HG03097 (cell line): ENCODE data around the gene FOXJ3.
A peak's percentile ranks its signal among the peaks of the same experiment; 100 is the strongest.

Experiments
- ATAC-seq: cut with Tn5 transposase; IDR thresholded peaks from one replicate; pipeline ENCODE4 v1.9.1; 2021; ENCODE audit not compliant: unreplicated experiment, low FRiP score

FOXJ3 gene

DNA sequence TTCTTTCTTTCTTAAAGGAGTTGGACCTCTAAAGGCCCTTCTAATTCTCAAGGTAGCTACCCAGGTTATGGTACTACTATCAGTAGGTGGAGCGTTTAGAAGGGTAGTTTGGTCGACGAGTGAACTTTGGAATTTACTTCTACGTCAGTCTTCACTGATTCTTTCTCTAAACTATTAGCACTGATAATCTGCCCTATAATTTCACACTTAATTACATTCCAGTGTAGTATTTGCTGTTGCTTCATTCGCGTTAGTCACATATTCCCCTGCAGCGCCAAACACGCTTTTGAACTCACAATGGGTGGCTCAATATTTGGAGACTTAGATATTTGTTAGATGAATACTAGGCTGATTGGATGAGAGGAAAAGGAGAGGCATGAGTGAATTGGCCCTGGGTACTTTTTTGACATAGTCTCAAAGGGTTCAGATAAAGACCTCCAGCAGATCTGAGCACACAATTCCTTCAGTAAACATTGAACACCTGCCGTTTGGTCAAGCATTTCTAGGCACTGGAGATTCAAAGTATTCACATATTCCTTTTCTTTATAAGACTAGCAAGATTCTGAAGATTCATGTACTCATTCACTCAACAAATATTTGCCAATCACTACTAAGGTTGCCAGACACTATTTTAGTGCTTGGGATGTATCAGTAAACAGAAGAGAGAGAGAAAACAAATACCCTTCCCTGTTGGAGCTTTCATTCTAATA, 929 bp upstream of the FOXJ3 start:
- no peak for ATAC-seq

DNA sequence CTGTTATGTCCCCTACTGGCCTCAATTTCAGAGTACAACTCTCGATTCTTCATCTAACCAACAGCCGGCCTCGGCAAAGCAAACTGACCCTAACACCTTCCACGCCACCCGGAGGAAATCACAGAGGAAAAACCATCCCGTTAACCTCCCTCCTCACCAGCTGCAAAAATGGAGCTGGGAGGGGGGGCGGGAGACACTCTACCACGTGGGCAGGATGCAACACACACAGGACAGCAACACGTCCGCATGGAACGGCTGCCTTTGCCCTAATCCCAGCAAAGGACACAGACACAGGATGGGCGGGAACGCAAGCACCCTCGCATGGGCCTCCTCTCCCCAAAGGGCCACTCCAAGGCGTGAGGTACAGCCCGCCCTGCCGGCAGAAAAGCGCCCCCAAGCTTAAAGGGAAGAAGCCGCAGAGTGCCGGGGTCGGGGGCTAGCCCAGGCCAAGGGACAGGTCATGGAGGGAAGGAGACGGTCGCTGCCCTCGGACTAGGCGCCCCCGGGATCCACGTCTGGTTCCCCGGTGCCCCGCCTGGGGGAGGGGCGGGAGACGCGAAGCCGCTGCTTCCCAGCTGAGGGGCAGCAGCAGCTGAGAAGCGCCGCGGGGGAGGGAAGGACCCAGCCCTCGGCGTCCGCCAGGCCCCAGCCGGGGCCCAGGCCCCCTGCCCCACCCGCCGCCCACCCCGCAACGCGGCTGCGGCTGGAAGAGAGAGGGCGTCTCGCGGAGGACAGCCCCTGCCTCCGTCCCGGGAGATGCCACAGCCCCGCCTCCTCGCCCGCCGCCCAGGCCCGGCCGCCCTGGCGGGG, 590 bp downstream of the FOXJ3 start:
- ATAC-seq: peak; percentile 37

DNA sequence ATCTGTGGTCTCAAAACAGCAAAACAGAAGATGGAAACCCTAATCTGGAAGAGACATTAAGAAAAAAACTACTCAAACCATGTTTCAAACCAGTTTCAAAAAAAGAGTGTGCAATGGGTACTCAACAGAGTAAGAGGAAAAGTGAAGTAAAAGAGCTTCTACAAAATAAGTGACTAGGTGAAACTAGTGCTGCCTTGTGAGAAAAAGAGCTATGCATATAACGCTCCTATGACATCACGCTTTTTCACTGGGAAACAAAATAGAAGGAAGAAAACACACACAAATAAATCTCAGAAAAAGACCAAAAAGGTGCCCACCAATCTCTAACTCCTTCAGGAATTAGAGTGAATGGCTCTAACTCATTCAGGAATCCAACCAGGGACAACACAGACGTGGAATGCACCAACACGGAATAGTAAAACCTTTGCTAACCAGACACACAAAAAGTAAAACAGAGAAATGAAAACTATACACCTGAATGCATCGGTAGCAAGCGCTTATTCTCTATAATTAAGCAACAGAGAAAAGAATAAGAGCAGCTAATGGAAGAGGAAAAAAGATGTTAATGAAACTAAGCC, 1.3 kb downstream of the FOXJ3 start:
- ATAC-seq: peak; percentile 2

DNA sequence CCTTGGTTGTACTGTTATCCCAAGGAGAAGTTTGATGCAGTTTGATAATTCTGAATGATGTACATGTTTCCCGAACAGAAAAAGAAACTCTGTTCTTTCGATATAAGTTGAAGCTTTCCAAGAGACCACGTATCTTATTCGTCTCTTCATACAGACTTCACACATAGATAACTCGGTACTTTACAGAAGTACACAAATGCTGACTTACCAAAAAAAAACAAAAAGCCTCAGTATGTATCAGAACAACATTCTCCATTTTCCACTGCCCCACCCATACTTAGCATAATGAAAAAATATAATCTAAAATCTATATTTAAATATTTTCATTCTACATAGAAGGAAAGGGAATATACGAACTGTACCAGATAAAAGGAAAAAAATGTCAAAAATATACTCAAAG, 2.2 kb downstream of the FOXJ3 start:
- ATAC-seq: no peak

DNA sequence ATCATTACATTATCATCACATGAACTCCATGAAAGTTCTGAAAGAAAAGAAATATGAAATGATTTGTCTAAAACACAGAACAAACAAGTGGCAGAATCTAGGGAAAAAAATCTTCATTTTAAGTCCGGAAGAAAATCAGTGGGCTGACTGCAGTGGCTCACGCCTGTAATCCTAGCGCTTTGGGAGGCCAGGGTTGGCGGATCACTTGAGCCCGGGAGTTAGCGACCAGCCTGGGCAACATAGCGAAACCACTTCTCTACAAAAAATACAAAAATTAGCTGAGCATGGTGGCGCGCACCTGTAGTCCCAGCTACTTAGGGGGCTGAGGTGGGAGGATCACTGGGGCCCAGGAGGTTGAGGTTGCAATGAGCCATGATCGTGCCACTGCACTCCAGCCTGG, 4.8 kb downstream of the FOXJ3 start:
- no peak for ATAC-seq

DNA sequence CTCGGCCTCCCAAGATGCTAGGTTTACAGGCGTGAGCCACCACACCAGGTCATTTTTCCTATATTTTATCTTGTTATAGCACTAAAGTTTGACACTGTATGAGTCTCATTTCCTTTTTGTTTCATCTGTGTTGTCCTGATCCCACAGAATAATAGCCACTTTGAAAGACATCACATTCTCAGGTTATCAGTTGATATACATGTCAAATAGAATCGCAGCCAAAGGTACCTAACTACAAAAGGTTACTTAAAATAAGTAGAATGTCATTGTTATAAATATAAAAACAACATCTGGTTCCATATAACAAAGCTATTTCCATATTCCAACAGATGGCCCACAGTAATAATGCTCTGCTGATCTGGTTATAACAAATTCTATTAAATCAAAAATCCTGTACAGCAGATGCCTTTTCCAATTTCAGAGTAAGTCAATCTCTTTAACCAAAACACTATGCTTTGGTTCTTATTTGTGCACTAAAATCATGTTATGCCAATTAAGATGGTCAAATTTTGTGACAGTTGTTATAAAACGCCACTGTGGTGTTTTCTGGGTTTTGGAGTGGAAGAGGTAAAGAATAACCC, 6.0 kb downstream of the FOXJ3 start:
- no peak for ATAC-seq

DNA sequence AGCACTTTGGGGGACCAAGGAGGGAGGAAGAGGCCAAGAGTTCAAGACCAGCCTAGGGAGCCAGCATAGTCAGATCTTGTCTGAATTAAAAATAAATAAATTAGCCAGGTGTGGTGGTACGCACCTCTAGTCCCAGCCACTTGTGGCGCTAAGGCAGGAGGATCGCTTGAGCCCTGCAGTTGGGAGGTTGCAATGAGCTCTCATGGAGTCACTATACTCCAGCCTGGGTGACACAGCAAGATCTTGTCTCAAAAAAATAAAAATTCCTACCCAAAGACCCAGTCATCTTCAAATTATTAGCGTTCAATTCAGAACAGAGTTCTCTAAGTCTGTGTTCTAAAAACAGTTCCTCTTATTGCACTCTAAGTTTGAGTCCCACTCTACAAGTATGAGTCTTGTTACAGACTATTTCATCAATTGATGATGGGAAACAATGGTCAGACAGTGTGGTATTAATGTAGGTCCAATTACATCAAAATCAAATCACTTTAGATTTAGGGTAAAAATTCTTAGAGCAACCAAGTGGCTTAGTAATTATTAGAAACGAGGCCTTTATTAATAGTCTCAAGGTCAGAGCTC, 6.9 kb downstream of the FOXJ3 start:
- no peak for ATAC-seq

DNA sequence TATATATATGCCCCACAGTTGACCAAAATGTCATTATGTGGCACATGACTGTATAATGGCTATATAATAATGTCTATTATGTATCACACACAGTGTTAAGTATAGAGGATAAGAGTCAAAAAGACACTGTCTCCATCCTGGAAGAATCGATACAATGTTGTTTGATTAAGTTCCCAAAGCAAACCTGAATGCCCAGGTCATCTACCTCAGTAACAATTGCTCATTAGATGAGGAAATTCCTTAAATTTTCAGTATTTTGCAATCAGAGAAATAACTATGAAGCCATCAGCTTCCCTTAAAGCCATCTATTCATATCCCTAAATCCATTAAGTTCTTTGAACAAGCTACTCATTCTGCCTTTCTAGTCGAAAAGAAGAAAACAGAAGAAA, 10.0 kb downstream of the FOXJ3 start:
- no peak for ATAC-seq

DNA sequence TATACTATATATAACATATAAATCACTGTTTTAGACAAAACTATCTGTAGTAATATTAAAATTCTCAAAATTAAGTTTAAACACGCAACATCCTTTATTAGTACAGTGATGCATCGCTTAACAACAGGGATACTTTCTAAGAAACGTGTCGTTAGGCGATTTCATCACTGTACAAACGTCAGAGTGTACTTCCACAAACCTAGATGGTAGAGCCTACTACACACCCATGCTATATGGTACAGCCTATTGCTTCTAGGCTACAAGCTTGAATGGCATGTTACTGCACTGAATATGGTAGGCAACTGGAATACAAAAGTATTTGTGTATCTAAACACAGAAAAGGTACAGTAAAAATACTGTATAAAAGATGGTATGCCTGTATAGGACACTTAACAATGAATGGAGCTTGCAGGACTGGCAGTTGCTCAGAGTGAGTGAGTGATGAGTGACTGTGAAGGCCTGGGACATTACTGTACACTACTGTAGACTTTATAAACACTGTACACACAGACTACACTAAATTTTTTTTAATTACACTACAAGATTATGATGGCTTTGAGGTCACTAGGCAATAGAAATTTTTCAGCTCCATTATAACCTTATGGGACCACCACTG, 10.5 kb downstream of the FOXJ3 start:
- no peak for ATAC-seq

DNA sequence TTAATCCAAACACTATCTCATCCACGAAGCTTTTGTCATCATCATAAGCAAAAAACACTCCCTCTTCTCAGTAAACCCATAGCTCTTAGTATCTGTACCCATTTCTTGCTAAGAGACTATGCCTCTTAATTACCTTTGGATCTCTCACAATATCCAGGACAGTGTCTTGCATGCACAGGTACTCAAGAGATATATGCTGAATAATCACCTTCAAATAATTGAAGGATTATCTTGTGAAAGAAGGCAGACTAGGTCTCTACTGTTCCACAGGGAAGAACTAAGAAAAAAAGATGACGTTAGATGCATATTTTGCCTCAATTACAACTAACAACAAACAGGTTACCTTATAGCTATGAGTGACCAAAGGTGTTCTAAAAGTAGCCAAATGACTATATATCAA, 11.5 kb downstream of the FOXJ3 start:
- no peak for ATAC-seq

DNA sequence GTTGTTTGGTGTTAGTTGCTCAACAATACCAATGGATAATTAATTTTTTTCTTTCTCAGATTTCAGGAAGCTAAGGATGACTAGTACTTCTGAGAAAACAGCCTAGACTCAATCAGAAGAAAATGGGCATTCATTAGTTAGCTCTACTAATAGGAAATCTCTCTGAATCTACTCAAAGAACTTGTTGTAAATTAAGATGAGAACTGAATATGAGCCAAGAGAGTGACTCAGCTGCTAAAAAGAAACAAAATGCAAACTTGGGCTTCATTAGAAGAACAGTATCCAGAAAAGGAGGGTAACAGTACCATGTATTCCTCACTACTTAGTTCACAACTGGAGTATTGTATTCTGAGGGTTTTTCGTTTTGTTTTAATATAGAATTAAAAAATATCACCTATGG, 12.5 kb downstream of the FOXJ3 start:
- no peak for ATAC-seq

DNA sequence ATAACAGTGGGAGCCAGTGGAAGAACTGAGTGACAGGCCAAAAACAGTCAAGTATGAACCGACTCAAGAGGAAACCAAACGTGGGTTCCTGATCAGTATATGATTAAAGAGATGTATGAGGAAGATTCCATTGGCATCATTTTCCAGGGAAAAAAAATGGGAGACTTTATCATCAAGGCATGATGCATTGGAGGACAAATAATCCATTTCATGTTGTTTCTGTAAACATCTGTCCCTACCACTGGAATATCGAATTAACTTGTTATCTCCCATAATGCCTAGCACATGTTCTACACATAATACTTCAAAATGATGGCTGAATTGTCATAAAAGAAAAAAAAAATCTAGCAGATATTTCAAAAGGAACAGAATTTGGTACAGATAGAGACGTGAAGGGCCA, 13.3 kb downstream of the FOXJ3 start:
- ATAC-seq: no peak

DNA sequence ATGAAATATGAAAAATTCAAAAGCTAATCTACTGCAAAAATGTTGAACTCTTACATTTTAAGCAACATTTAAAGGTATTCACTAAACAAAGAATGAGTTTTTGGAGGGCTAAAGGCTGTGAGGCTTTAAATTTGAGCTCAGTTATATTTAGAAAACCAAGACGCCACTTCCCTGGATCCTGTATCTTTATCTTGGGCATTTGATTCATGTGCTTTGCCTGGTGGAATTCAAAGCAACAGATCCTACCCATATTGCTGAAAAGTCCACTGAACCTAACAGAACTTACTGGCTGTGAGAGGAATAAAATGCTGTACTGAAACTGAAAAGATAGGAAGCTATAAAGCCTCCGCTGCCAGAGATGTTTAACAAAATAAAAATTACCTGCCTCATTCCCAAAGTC, 14.3 kb downstream of the FOXJ3 start:
- no peak for ATAC-seq

DNA sequence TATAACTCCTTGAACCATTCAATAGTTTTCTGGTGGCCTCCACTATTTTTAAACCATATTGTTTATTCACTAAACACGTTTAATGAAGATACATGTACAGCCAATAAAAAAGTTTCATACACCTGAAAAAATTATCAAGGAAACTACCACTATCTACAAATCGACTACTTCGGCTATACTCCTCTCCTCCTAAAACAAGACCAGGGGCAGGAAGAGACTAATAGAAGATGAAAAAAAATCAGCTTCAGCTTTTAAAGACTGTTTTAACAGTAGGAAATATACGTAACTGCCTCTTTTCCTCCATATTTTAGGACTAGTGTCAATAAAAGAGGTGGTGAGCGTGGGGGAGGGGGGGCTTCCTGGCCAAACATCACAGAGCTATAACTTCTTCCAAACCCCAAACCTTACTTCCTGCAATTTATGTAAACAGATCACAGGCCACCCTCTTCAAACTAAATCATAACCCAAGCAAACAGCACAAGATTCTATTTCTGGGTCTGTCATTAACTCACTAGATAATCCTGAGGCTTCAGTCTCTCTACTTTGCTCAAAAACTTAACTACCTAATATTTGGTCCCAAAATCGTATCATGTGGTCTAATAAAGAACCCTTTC, 15.1 kb downstream of the FOXJ3 start:
- ATAC-seq: no peak

DNA sequence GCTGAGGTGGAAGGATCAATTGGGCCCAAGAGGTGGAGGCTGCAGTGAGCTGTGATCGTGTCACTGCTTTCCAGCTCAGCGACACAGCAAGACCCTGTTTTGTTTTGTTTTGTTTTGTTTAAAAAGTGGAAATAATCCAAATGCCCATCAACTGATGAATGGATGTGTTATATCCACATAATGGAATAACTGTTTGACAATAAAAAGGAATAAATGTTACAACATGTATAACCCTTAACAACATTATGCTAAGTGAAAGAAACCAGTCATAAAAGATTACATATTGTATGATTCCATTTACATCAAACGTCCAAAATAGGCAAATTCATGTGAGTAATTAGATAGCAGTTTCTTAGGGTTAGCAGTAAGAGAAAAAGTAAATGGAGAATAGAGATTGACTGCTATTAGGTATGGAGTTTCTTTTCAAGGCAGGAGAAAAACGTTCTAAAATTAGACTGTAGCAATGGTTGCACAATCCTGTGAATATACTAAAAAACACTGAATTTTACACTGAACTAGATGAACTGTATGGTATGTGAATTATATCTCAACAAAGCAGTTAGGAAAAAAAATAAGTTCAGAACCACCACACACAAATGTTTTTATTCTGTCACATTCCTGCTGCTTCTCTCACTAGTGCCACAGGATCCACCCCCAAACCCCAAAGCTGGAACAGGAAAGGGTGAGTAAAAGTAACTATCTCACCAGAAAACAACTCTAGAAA, 15.7 kb downstream of the FOXJ3 start:
- no peak for ATAC-seq

DNA sequence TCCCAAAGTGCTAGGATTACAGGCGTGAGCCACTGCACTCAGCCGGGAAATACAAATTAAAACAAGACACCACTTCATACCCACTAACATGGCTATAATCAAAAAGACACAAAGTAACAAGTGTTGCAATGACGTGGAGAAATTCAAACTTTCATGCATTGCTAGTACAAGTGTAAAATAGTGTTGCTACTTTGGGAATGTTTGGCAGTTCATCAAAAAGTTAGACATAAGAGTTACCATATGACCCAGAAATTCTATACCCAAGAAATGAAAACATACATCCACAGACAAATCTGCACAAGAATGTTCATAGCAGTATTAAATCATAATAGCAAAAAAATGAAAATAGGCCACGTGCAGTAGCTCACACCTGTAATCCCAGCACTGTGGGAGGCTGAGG, 16.4 kb downstream of the FOXJ3 start:
- no peak for ATAC-seq

DNA sequence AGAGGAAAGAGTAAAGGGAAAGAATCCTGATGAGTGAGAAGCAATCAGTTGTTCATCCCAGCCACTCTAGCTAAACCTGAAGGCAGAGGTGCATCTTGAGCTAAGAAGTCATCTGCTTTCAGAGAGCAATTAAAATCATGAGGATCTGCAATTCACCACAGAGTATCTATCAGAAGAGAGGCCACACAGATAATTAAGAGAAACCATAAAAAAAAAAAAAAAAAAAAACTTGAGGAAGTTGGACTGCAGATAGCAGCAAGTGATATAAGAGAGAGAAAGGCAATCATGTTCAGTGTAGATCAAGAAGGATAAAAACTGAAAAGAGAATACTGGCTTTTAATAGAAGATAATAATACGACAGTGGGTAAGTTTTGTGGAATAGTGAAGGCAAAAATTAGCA, 17.7 kb downstream of the FOXJ3 start:
- ATAC-seq: no peak

DNA sequence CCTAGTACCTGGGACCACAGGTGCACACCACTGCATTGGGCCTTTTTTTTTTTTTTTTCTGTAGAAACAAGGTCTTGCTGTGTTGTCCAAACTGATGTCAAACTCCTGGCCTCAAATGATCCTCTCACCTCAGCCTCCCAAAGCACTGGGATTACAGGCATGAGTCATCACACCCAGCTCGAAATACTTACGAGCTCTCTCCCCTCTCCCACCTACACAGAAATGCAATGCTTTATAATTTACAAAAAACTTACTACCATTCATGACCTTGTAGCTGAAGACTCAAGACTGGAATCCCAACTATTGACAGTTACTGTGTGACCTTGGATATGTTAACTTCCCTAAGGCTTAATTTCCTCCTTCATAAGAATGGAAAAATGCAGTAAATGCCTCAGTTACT, 18.7 kb downstream of the FOXJ3 start:
- no peak for ATAC-seq

DNA sequence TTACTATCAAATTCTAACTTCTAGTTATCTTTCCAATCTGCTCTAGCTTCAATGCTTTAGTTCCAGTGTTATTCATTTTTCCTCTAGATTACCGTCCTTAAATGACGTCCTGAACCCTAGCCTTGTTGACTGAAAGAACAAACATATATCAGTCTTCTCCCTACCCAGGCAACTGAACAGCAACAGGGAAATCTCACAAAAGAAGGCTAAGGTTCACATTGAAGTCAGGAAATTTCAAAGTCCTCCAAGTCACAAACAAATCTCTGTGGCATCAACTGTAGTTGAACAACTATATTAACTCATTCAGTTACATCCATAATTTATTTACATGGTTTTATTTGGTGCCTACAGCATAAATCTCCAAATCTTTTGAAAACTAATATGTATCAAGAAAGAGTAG, 19.5 kb downstream of the FOXJ3 start:
- no peak for ATAC-seq

DNA sequence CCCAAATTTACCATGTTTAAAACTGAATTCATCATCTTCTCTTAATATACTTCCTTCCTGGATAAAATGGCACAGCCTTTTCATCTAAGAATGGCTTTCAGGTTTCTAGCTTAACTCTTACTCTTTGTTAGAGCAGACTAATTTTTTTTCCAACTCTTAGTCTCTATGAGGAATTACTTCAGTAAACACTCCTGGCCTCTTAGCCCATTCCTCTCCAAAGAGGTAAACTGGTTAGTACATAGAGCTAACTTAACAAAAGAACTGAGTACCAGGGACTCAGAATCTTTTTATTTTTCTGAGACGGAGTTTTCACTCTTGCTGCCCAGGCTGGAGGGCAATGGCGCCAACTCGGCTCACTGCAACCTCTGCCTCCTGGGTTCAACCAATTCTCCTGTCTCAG, 21.1 kb downstream of the FOXJ3 start:
- ATAC-seq: no peak
